GM23248 (cell line): Measurements from ENCODE around the gene AARSD1.

Experiments used
- EZH2 ChIP-seq: fragments of 200-600 bp; sonication (generic); IDR thresholded peaks from 2 replicates; pipeline ENCODE4 v1.6.1; 2018; ENCODE audit warnings: antibody characterized with exemption, mild to moderate bottlenecking; ENCODE audit not compliant: insufficient read depth, poor library complexity, severe bottlenecking
- EZH2phosphoT487 ChIP-seq: fragments of 200-600 bp; sonication (generic); IDR thresholded peaks from 2 replicates; pipeline ENCODE4 v1.6.1; 2018; ENCODE audit warnings: antibody characterized with exemption, moderate library complexity, mild to moderate bottlenecking, low read depth; ENCODE audit not compliant: insufficient read depth

GRCh38 chr17:42913981-42914617, 50.2 kb downstream of the AARSD1 start:
- TF ChIP-seq EZH2phosphoT487, result no peak
- TF ChIP-seq EZH2, result no peak
